CD4-positive, alpha-beta T cell treated with Interleukin-21 for 1 hour (primary cell): ENCODE measurements around the gene SCART1.
"Not testable (repeated sequence)": the region's sequence is repeated elsewhere in the genome, so short reads cannot be mapped to it uniquely, and the experiment has no call there.

Experiments used
- DNase-seq: peaks from one replicate; pipeline ENCODE4 v3.0.0-alpha.2; 2020

The SCART1 gene

GRCh38 chr10:133438711-133439273, 15.0 kb upstream of the SCART1 start:
- DNase-seq, result peak; percentile 52

GRCh38 chr10:133439517-133440461, 14.0 kb upstream of the SCART1 start:
- no peak for DNase-seq

GRCh38 chr10:133440633-133441285, 13.0 kb upstream of the SCART1 start:
- DNase-seq, result no peak

DNA sequence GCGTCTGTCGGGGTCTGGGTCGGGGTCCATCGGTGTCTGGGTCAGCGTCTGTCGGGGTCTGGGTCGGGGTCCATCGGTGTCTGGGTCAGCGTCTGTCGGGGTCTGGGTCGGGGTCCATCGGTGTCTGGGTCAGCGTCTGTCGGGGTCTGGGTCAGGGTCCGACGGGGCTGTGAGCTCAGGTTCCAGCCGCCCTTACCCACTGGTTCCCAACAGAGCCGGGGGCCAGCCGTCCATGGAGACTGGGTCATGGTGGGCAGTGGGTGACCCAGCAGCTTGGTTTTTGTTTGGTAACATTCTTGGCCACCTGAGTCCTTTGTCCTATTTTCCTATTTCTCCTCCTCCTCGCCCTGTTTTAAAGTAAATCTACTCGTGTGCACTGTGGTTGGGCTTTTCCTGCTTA, 12.4 kb upstream of the SCART1 start:
- not testable (repeated sequence) for DNase-seq

DNA sequence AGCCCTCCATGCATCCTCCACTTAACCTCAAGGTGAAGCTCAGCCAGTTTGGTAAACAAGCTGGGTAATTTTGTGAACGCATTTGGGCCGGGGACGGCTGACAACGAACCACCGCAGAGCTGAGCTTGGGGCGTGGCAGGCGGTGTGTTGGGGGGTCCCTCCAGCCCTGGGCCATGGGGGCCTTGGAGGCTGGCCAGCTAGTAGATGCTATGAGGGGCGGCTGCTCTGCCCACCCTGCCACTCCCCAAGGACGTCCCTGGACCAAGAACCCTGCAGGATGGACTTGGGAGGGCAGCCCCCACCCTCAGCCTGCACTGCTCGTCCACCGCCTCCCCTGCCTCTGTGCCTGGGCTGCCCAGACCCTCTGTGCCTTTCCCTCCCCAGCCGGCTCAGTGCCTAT, 12.0 kb upstream of the SCART1 start:
- no peak for DNase-seq

GRCh38 chr10:133442191-133442966, 11.4 kb upstream of the SCART1 start:
- peak; percentile 33 for DNase-seq

- no peak for DNase-seq
These were observed 10.5 kb upstream of the SCART1 start for GRCh38 chr10:133442967-133443924.

DNA sequence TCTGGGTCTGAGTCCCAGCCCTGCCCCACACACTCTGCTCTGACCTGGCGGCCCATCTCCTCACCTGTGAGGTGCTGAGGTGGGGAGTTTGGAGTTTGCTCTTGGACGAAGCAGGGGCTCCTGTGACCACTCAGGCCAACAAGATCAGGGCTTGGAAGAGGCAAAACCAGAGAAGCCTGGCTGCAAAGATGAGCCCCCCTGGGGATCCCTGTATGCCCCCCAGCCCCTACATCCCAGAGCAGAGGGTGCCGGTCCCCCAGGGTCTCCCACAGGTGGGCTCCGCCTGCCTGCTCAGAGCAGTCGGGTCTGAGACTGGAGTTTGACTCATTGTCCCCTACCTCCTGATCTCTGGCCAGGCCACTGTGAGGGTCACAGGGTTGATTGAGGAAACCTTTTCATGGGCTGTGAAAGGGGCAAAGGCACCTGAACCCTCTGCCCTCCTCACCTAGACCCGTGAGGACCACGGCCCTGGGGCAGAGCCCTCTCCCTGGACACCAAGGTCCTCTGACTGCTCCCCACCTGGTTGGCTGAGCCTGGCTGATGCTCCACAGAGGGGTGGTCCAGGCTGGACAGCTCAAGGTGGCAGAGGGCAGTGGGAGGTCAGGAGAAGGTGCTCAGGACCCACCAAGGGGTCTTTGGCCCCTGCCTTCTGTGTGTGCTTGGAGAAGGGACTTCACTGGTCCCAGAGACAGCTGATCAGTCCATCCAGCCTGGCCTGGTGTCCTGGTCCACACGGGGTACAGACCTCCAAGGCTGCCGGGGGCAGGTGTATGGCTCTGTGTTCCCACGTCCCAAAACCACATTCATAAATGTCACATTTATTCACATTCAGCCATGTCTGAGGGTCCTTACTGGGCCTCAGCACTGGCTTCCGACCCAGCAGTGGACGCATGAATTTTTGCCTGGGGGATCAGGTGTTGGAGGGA, 9.1 kb upstream of the SCART1 start:
- DNase-seq, result no peak

- no peak for DNase-seq
These were observed 8.4 kb upstream of the SCART1 start for GRCh38 chr10:133445268-133445732.

DNA sequence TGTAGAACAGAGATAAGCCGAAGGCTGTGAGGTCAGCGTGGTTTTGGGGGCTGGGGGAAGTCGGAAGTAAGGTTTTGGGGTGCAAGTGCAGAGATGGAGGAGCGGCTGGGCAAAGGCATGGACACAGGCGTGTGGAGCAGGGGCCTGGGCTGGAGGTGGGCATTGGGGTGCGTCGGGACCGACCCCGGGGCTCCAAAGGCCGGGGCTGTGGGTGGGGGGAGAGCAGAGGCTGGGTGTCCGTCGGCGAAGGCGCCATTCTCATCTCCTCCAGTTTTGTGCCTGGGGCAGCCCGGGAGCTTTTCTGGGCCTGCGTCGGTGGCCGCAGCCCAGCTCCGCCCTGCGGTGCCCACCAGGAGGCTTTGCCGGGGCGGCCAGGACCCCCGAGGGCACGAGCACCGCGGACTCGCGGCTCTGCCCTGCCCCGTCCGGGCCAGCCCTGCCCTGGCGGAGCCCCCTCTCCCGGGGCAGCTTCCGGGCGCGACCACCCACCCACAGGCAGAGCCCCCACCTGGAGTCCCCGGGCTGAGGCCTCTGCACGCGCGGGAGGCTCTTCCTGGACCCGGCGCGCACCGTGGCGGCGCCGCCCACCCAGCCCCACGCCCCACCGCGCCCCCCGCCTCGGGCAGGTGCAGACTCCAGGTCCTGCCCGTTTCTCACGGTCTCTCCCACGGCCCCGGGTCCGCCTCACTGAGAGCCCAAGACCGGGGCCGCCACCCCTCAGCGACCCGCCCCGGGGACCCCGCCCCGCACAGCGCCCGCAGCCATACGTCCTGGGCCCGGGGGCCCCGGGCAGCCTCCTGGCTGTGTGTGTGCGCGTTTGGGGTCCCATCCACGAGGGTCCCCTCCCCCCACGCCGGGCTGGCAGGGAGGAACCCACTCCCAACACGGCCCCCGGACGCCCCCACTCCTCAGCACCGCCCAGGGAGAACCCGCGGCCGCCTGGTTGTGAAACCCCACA, 7.7 kb upstream of the SCART1 start:
- DNase-seq, result no peak

- no peak for DNase-seq
These were observed 6.8 kb upstream of the SCART1 start for GRCh38 chr10:133446979-133447378.

- DNase-seq, result no peak
These were observed 5.6 kb upstream of the SCART1 start for GRCh38 chr10:133448120-133448519.

DNA sequence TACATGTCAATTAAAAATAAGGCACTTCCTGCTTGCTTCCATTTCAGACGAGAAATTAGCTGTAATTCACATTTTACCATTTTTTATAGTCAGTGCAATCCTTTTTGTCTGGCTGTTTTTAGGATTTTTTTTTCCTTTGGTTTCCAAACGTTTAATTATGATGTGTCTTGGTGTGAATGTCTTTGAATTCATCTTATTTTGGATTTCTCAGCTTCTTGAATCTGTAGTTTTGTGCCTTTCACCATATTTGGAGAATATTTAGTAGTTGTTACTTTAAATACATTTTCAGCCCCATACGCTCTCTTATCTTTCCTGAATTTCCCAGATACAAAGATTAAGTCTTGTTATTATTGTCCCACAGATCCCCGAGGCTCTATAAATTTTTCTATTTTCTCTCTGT, 2.4 kb upstream of the SCART1 start:
- no peak for DNase-seq

DNA sequence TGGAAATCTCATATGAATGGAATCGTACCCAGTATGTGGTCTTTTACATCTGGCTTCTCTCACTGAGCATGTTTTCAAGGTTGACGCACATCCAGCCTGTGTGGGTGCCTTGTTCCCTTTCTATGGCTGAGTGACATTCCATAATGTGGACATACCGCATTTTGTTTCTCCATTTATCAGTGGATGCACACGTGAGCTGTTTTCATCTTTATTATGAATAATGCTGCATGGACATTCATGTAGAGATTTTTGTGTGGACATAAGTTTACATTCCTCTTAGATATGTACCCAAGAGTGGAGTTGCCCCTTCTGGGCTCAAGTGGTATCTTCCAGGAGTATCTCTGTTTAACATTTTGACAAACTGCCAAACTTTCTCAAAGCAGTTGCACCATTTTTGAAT, 1.3 kb upstream of the SCART1 start:
- DNase-seq, result no peak

GRCh38 chr10:133454204-133454893, 604 bp downstream of the SCART1 start:
- DNase-seq, result no peak

- DNase-seq, result no peak
These were observed 1.5 kb downstream of the SCART1 start for GRCh38 chr10:133455196-133455595.

GRCh38 chr10:133455611-133456031, 1.9 kb downstream of the SCART1 start:
- DNase-seq, result no peak
